Heart left ventricle (tissue), 16 donors: ENCODE results near the gene PCSK6. TPM values are rescaled to one million over a fixed set of nuclear protein-coding genes. Genes with fewer than 3 reads are reported as not detected.

Experiments used
- ATAC-seq, 4 donors: fragments of 200-7000 bp; cut with Tn5 transposase; one replicate each; pipeline ENCODE4 v1.9.1; 2020 to 2022; ENCODE audit warnings: moderate library complexity in 4 of 4, mild to moderate bottlenecking in 3 of 4, moderate number of reproducible peaks in 1 of 4
- DNase-seq, 5 donors: peaks; one replicate each; pipeline ENCODE4 v3.0.0-alpha.2; 2020
- H3K27ac ChIP-seq, 12 donors: fragments of 200-600 bp; sonication (generic) in 4 of 12; one replicate each; pipeline versions ENCODE4 v1.5.0 to v1.8.0; 2016 to 2022; ENCODE audit warnings: mild to moderate bottlenecking in 2 of 12
- H3K27me3 ChIP-seq, 9 donors: fragments of 200-600 bp; sonication (generic) in 2 of 9; one replicate each; pipeline versions ENCODE4 v1.5.1 to v1.8.0; 2016 to 2022; ENCODE audit warnings: mild to moderate bottlenecking in 3 of 9
- H3K36me3 ChIP-seq, 9 donors: fragments of 200-600 bp; sonication (generic) in 2 of 9; one replicate each; pipeline versions ENCODE4 v1.5.0 to v1.8.0; 2018 to 2022; ENCODE audit warnings: mild to moderate bottlenecking in 2 of 9
- H3K4me1 ChIP-seq, 12 donors: fragments of 200-600 bp; sonication (generic) in 4 of 12; one replicate each; pipeline versions ENCODE4 v1.5.0 to v1.8.0; 2016 to 2022; ENCODE audit warnings: mild to moderate bottlenecking in 3 of 12
- H3K4me3 ChIP-seq, 12 donors: fragments of 200-600 bp; sonication (generic) in 4 of 12; one replicate each; pipeline versions ENCODE4 v1.5.0 to v1.8.0; 2017 to 2022; ENCODE audit warnings: mild to moderate bottlenecking in 9 of 12, moderate library complexity in 4 of 12
- H3K9me3 ChIP-seq, 12 donors: fragments of 200-600 bp; sonication (generic) in 4 of 12; one replicate each; pipeline versions ENCODE4 v1.5.0 to v1.8.0; 2016 to 2022; ENCODE audit warnings: mild to moderate bottlenecking in 1 of 12
- CTCF ChIP-seq, 12 donors: fragments of 200-600 bp; sonication (generic) in 4 of 12; IDR thresholded peaks; one replicate each; pipeline versions ENCODE4 v1.5.0 to v1.8.0; 2018 to 2022; ENCODE audit warnings: antibody characterized with exemption in 12 of 12, mild to moderate bottlenecking in 5 of 12
- POLR2A ChIP-seq, 2 donors: fragments of 450-650 bp; IDR thresholded peaks; one replicate each; pipeline ENCODE4 v1.6.1; 2017; ENCODE audit warnings: antibody characterized with exemption in 2 of 2, mild to moderate bottlenecking in 2 of 2, moderate library complexity in 2 of 2
- WGBS, 4 donors: extraction: QIAGEN DNeasy Blood & Tissue Kit in 2 of 4; methylation state at CpG; one replicate each; pipeline versions ENCODE4 v1.1.5 to v1.1.7; 2013 to 2018; 5-methylcytosine and 5-hydroxymethylcytosine counted together
- intact Hi-C, 10 donors: fragments of 100-400 bp; cut with DNase I; formaldehyde crosslinking; loops; one replicate each; pipeline versions ENCODE4 v1.11.1 to v1.14.2; 2022
- polyA plus RNA-seq, 2 donors: library from polyadenylated mRNA; stranded (reverse); fragments of 200-250 nt; gene quantifications; one replicate each; pipeline ENCODE4 v1.2.3, GENCODE V29; 2013
- total RNA-seq, 9 donors: library from RNA; depleted of rRNA in 2 of 9; stranded (reverse); fragments of >200 nt in 2 of 9; fragmentation: NEBNext Ultra II Directional in 3 of 9; extraction: Animal tissue kit (Norgen Biotek cat#: 25700) in 3 of 9; gene quantifications; one replicate each; pipeline versions ENCODE4 v1.1.0 to v1.2.4, GENCODE V29; 2016 to 2023
- donor health status: ischemic (EF 13 %, LVEDD 7.1; RV severe dilation, severe dysfunction).
- donor health status: healthy with polysubstance abuse.
- donor health status: DM: no; HTN: yes; CAD: no.
- donor health status: DM: no; HTN: no; CAD: no.
- donor health status: ischemic (EF 25% LVEDD 6.9; RV normal size, moderate dysfunction).
- donor health status: ischemic (EF 25% LVEDD 5.7; RV mildly dilated, moderate dysfunction).
- donor health status: healthy.
- donor health status: DM: yes; HTN: yes; CAD: no.
- donor health status: ischemic (EF 35%, LVEDD 5.7; RV mildly dilated, moderate dysfunction).
- donor health status: nonischemic (EF 11% LVEDD 7.7; RV severe dilation, severe dysfunction).
- donor health status: DM: yes; HTN: yes; CAD: no.
- donor health status: PGD.
- donor health status: ischemic (EF 29% LVEDD 5.4; RV normal size, mild dysfunction).
- donor health status: nonischemic (EF 23%, LVEDD 6.1; RV moderate dilation, normal function).

PCSK6 gene
- total and polyA plus RNA-seq, 11 donors = 7.3 to 41.7 (median 22.3) TPM

GRCh38 chr15:101442272-101442671, 47.2 kb downstream of the PCSK6 start:
- intact Hi-C loops = loop anchor here in 1 of 10 donors (10.0 kb wide), 1 partner anchor 53 kb away; no protein-coding TSS in a partner anchor
- 96 to 99% (median 97%) methylated on average over 6 of the region's 6 CpGs for WGBS, 4 donors
- Histone ChIP-seq H3K27me3 (no peaks in the 10 kb centered on the region), H3K4me3 (no peak overlapping the region), H3K27ac (peak overlapping the region in 3 of 12 donors; percentile 10 to 63 (median 41)), H3K9me3 (peaks cover 0 to 4% (median 0%) of the 10 kb centered on the region in 12 donors), H3K4me1 (peaks cover 0 to 57% (median 25%) of the 10 kb centered on the region in 12 donors), H3K36me3 (no peaks in the 10 kb centered on the region)
- TF ChIP-seq CTCF (IDR thresholded peaks at IDR 0.05) (no peak), POLR2A (IDR thresholded peaks at IDR 0.05) (no peak)
- DNase-seq (no peak), ATAC-seq (no peak)

- 72 to 78% (median 75%) methylated on average over 11 of the region's 11 CpGs for WGBS, 4 donors
- H3K4me1 ChIP-seq = peaks cover 0 to 52% (median 22%) of the 10 kb centered on the region in 12 donors
- H3K36me3 ChIP-seq = no peaks in the 10 kb centered on the region
- H3K27ac ChIP-seq = peak overlapping the region in 4 of 12 donors; percentile 3 to 63 (median 44)
- DNase-seq (no peak), ATAC-seq (no peak)
- TF ChIP-seq POLR2A (IDR thresholded peaks at IDR 0.05) (no peak), CTCF (IDR thresholded peaks at IDR 0.05) (no peak)
- H3K9me3 ChIP-seq = peaks cover 0 to 4% (median 0%) of the 10 kb centered on the region in 12 donors
- intact Hi-C loops = loop anchor here in 1 of 10 donors (10.0 kb wide), 1 partner anchor 53 kb away; no protein-coding TSS in a partner anchor
- no peaks in the 10 kb centered on the region for H3K27me3 ChIP-seq
- no peak overlapping the region for H3K4me3 ChIP-seq
These were observed 47.8 kb downstream of the PCSK6 start for GRCh38 chr15:101441696-101442095.

GRCh38 chr15:101440846-101441590, 48.5 kb downstream of the PCSK6 start:
- ATAC-seq (no peak), DNase-seq (no peak)
- Histone ChIP-seq H3K9me3 (peaks cover 0 to 4% (median 0%) of the 10 kb centered on the region in 12 donors), H3K27ac (peak overlapping the region in 8 of 12 donors; percentile 3 to 66 (median 33)), H3K36me3 (no peaks in the 10 kb centered on the region), H3K4me1 (peaks cover 0 to 47% (median 16%) of the 10 kb centered on the region in 12 donors), H3K27me3 (no peaks in the 10 kb centered on the region), H3K4me3 (no peak overlapping the region)
- no peak for TF ChIP-seq CTCF (IDR thresholded peaks at IDR 0.05)
- no peak for TF ChIP-seq POLR2A (IDR thresholded peaks at IDR 0.05)
- WGBS, 4 donors = 54 to 78% (median 68%) methylated on average over 7 of the region's 7 CpGs
- intact Hi-C loops = loop anchor here in 1 of 10 donors (10.0 kb wide), 1 partner anchor 54 kb away; no protein-coding TSS in a partner anchor

- no peak for TF ChIP-seq CTCF (IDR thresholded peaks at IDR 0.05)
- TF ChIP-seq POLR2A (IDR thresholded peaks at IDR 0.05) = no peak
- Histone ChIP-seq H3K27me3 (no peaks in the 10 kb centered on the region), H3K27ac (peak overlapping the region; percentile 16 to 72 (median 42)), H3K9me3 (peaks cover 0 to 3% (median 0%) of the 10 kb centered on the region in 12 donors), H3K4me3 (peak overlapping the region in 4 of 12 donors; percentile 3 to 29 (median 20)), H3K4me1 (peaks cover 0 to 37% (median 8%) of the 10 kb centered on the region in 12 donors), H3K36me3 (no peaks in the 10 kb centered on the region)
- intact Hi-C loops = loop anchor here in 2 of 10 donors (10.0 kb wide), 2 partner anchors 55 kb away; no protein-coding TSS in a partner anchor
- ATAC-seq (peak; percentile 19 to 72 (median 52)), DNase-seq (no peak)
- 61 to 72% (median 71%) methylated on average over 7 of the region's 7 CpGs for WGBS, 4 donors
These were observed 49.6 kb downstream of the PCSK6 start for GRCh38 chr15:101439920-101440319.
